ENCODE measurements around the gene LCN12.

Gene LCN12

GRCh38 chr9:136920734-136921231, 31.3 kb upstream of the LCN12 start:
- no peak for DNase-seq (ENCODE audit: insufficient read length, low spot score)
- no peak for TF ChIP-seq POLR2A (IDR thresholded peaks at IDR 0.05; ENCODE audit: low read depth, low read length)
- FAIRE-seq = no peak

GRCh38 chr9:136921307-136921706, 30.8 kb upstream of the LCN12 start:
- FAIRE-seq = no peak
- TF ChIP-seq POLR2A (IDR thresholded peaks at IDR 0.05; ENCODE audit: low read depth, low read length) = no peak
- no peak for DNase-seq (ENCODE audit: insufficient read length, low spot score)

GRCh38 chr9:136921718-136922117, 30.4 kb upstream of the LCN12 start:
- DNase-seq (ENCODE audit: insufficient read length, low spot score) = no peak
- FAIRE-seq = no peak
- TF ChIP-seq POLR2A (IDR thresholded peaks at IDR 0.05; ENCODE audit: low read depth, low read length) = no peak

GRCh38 chr9:136922540-136922939, 29.5 kb upstream of the LCN12 start:
- FAIRE-seq (no peak), DNase-seq (ENCODE audit: insufficient read length, low spot score) (no peak)
- no peak for TF ChIP-seq POLR2A (IDR thresholded peaks at IDR 0.05; ENCODE audit: low read depth, low read length)

GRCh38 chr9:136923881-136924280, 28.2 kb upstream of the LCN12 start:
- no peak for TF ChIP-seq POLR2A (IDR thresholded peaks at IDR 0.05; ENCODE audit: low read depth, low read length)
- FAIRE-seq = no peak

GRCh38 chr9:136925414-136926153, 26.5 kb upstream of the LCN12 start:
- TF ChIP-seq POLR2A (IDR thresholded peaks at IDR 0.05; ENCODE audit: low read depth, low read length) = no peak
- FAIRE-seq (no peak), DNase-seq (ENCODE audit: insufficient read length, low spot score) (no peak)

More at GRCh38 chr9:136923881-136924280, 28.2 kb upstream of the LCN12 start:
- DNase-seq (ENCODE audit: insufficient read length, low spot score) = no peak

GRCh38 chr9:136926154-136926704, 25.8 kb upstream of the LCN12 start:
- no peak for DNase-seq (ENCODE audit: insufficient read length, low spot score)
- FAIRE-seq = no peak
- TF ChIP-seq POLR2A (IDR thresholded peaks at IDR 0.05; ENCODE audit: low read depth, low read length) = no peak

- no peak for TF ChIP-seq POLR2A (IDR thresholded peaks at IDR 0.05; ENCODE audit: low read depth, low read length)
- no peak for DNase-seq (ENCODE audit: insufficient read length, low spot score)
- no peak for FAIRE-seq
These were observed 25.3 kb upstream of the LCN12 start for GRCh38 chr9:136926749-136927148.

GRCh38 chr9:136927343-136928271, 24.5 kb upstream of the LCN12 start:
- FAIRE-seq (no peak), DNase-seq (ENCODE audit: insufficient read length, low spot score) (no peak)
- no peak for TF ChIP-seq POLR2A (IDR thresholded peaks at IDR 0.05; ENCODE audit: low read depth, low read length)

GRCh38 chr9:136928591-136928990, 23.5 kb upstream of the LCN12 start:
- FAIRE-seq (no peak), DNase-seq (ENCODE audit: insufficient read length, low spot score) (no peak)
- TF ChIP-seq POLR2A (IDR thresholded peaks at IDR 0.05; ENCODE audit: low read depth, low read length) = no peak

- DNase-seq (ENCODE audit: insufficient read length, low spot score) (no peak), FAIRE-seq (no peak)
- no peak for TF ChIP-seq POLR2A (IDR thresholded peaks at IDR 0.05; ENCODE audit: low read depth, low read length)
These were observed 22.1 kb upstream of the LCN12 start for GRCh38 chr9:136930014-136930413.

GRCh38 chr9:136931611-136932130, 20.4 kb upstream of the LCN12 start:
- no peak for DNase-seq (ENCODE audit: insufficient read length, low spot score)
- FAIRE-seq = no peak
- no peak for TF ChIP-seq POLR2A (IDR thresholded peaks at IDR 0.05; ENCODE audit: low read depth, low read length)

GRCh38 chr9:136934277-136934676, 17.8 kb upstream of the LCN12 start:
- FAIRE-seq = no peak
- no peak for DNase-seq (ENCODE audit: insufficient read length, low spot score)
- no peak for TF ChIP-seq POLR2A (IDR thresholded peaks at IDR 0.05; ENCODE audit: low read depth, low read length)

GRCh38 chr9:136935651-136936050, 16.4 kb upstream of the LCN12 start:
- DNase-seq (ENCODE audit: insufficient read length, low spot score) (no peak), FAIRE-seq (no peak)
- TF ChIP-seq POLR2A (IDR thresholded peaks at IDR 0.05; ENCODE audit: low read depth, low read length) = no peak

Data from H54 (cell line).